GM13976 (cell line): ENCODE results near the gene NARS2.

ENCODE experiments used
- DNase-seq: peaks from one replicate; pipeline ENCODE4 v3.0.0; 2012; ENCODE audit warnings: low spot score
- in situ Hi-C: fragments of 300-500 bp; cut with MboI; formaldehyde crosslinking; loops from one replicate; pipeline ENCODE4 v1.12.0; 2022; ENCODE audit warnings: low sequenced_read_pairs, mixed read lengths, inconsistent platforms; ENCODE audit not compliant: unreplicated experiment
- TF ChIP-seq, protein P1 (sequence below): IDR thresholded peaks from 2 replicates; pipeline ENCODE4 v1.5.1; 2012; ENCODE audit warnings: borderline replicate concordance, mild to moderate bottlenecking; ENCODE audit not compliant: insufficient read depth; ENCODE audit errors: extremely low read depth, missing control alignments, control extremely low read depth

The NARS2 gene

GRCh38 chr11:78497293-78497692, 77.4 kb downstream of the NARS2 start:
- no peak for DNase-seq
- in situ Hi-C loops = loop anchor here (10.0 kb wide), 1 partner anchor 62 kb away; no protein-coding TSS in a partner anchor
- TF ChIP-seq, protein P1, sequence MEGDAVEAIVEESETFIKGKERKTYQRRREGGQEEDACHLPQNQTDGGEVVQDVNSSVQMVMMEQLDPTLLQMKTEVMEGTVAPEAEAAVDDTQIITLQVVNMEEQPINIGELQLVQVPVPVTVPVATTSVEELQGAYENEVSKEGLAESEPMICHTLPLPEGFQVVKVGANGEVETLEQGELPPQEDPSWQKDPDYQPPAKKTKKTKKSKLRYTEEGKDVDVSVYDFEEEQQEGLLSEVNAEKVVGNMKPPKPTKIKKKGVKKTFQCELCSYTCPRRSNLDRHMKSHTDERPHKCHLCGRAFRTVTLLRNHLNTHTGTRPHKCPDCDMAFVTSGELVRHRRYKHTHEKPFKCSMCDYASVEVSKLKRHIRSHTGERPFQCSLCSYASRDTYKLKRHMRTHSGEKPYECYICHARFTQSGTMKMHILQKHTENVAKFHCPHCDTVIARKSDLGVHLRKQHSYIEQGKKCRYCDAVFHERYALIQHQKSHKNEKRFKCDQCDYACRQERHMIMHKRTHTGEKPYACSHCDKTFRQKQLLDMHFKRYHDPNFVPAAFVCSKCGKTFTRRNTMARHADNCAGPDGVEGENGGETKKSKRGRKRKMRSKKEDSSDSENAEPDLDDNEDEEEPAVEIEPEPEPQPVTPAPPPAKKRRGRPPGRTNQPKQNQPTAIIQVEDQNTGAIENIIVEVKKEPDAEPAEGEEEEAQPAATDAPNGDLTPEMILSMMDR = no peak

- in situ Hi-C loops = loop anchor here (10.0 kb wide), 1 partner anchor 59 kb away; no protein-coding TSS in a partner anchor
- TF ChIP-seq, protein P1 = no peak
- DNase-seq = no peak
Observed at GRCh38 chr11:78493413-78493975, 81.2 kb downstream of the NARS2 start.

DNA sequence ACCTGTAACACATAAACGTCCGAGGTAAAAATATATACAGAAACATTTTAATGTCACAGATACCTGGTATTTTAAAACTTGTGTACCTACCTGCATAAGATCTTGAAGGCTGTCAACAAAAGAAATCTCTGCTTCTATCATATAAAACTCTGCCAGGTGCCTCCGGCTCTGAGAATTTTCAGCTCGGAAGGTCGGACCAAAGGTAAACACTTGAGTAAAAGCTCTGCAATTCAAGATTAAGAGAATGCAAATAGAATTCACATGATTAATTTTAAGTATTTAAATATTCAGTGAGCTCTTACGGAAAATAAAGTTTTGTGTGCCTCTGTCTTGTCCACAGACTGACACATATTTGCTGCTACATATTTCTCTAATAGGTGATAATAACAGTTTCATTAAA, 81.7 kb downstream of the NARS2 start:
- no peak for DNase-seq
- in situ Hi-C loops = loop anchor here (10.0 kb wide), 1 partner anchor 58 kb away; no protein-coding TSS in a partner anchor
- TF ChIP-seq, protein P1 = no peak

DNA sequence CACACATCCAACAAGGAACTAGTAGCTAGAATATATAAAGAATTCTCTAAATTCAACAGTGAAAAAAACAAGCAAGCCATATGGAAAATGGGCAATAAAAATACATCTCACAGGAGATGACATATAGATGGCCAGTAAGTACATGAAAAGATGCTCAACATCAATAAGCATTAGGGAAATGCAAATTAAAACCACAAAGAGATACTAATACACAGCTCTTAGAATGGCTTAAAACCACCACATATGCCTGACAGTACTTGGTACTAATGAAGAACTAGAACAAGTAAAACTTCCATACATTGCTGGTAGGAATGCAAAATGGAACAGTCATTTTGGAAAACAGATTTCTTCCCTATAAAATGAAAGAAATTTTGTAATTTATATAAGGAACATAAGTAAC, 85.5 kb downstream of the NARS2 start:
- in situ Hi-C loops = no loop called here
- TF ChIP-seq, protein P1 = no peak
- DNase-seq = no peak

DNA sequence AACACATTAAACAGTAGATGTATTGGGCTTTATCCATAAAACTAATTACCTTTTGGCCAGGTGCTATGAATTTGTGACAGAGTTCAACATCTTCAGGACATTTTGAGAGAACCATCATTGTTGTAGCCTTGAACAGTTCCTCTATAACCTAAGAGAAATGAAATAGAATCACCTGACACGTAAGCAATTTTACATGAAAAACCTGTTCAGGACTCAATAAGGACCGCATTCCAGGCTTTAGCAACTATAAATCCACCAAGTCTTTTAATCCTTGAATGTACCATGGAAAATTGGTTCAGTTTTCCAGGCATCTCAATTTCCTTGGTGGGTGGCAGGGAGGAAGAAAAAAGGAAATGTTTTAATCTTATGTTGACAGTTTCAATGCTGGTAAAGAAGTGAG, 96.1 kb downstream of the NARS2 start:
- TF ChIP-seq, protein P1 = no peak
- DNase-seq = no peak
- in situ Hi-C loops = no loop called here

DNA sequence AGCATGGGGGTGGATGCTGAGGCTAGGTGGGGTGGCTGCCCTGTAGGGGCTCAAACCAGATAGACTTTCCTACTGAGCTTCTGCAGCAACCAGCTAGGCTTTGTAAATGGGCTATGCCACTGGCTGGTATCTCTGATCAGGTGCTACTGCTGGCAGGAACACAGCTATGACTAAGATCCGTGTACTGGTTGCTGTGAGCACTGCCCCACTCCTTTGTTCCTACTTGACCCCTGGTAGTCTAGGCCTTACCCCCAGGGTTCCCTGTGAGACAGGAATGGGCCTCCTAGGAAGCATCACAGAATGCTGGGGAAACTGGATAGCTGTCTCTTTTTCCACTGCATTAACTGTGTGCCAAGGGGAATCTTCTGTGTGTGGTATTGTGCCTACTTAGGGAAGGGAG, 98.6 kb downstream of the NARS2 start:
- TF ChIP-seq, protein P1 = no peak
- in situ Hi-C loops = no loop called here
- DNase-seq = no peak
